HCT116 (cell line): Measurements from ENCODE around the gene MAP3K4. TPM values are rescaled to one million over a fixed set of nuclear protein-coding genes. Genes with fewer than 3 reads are reported as not detected.

ENCODE experiments used
- ATAC-seq: fragments of 200-7000 bp; cut with Tn5 transposase; 2 replicates; pipeline ENCODE4 v1.9.1; 2020; ENCODE audit warnings: mild to moderate bottlenecking, moderate library complexity
- BruUV-seq: library from RNA; stranded (reverse); fragments of 400-500 nt; replicated peaks from 2 replicates; lab custom pipeline; 2021; lab: Mats Ljungman, UMichigan
- CTCF ChIA-PET: fragments of 300-600 bp; sonication (Branson Sonifier 250); formaldehyde crosslinking; loops from one replicate; lab custom pipeline; 2021; ENCODE audit warnings: antibody characterized with exemption; lab: Charles Lee
- POLR2A ChIA-PET: fragments of 300-600, 350-600 bp; sonication (Branson Sonifier 250); formaldehyde crosslinking; loops from one replicate; lab custom pipeline; 2021; ENCODE audit warnings: antibody characterized with exemption; lab: Charles Lee
- RAD21 ChIA-PET, 2 experiments: fragments of 300-600 bp; sonication (Branson Sonifier 250); formaldehyde crosslinking; loops; one replicate each; lab custom pipeline; 2023; ENCODE audit warnings: low total read pairs in 2 of 2; ENCODE audit not compliant: uncharacterized antibody in 2 of 2, unreplicated experiment in 2 of 2, low non-redundant PET in 1 of 2; lab: Charles Lee
- DNase-seq: peaks from one replicate; pipeline ENCODE4 v3.0.0-alpha.2; 2010; ENCODE audit warnings: low read depth, low spot score
- H2AFZ ChIP-seq: fragments of 200-600 bp; shearing (Covaris generic), sonication (generic); 2 replicates; pipeline ENCODE4 v1.6.1; 2017; ENCODE audit warnings: low read depth, mixed run types, mixed read lengths, antibody characterized with exemption, low read length; ENCODE audit not compliant: poor library complexity, severe bottlenecking
- H3K27ac ChIP-seq: 2 replicates; pipeline ENCODE4 v1.5.1; 2012; ENCODE audit warnings: low read depth, low read length
- H3K27me3 ChIP-seq: fragments of 200-600 bp; sonication (generic); 2 replicates; pipeline ENCODE4 v1.6.1; 2016; ENCODE audit warnings: mixed run types, low read length, mixed read lengths; ENCODE audit not compliant: insufficient read depth
- H3K36me3 ChIP-seq, 2 experiments: fragments of 200-500 bp in 1 of 2; fragments of 200-600 bp in 1 of 2; sonication (Bioruptor generic) in 1 of 2; sonication (generic) in 1 of 2; 2 replicates each; pipeline versions ENCODE4 v1.5.1 to v1.6.1; 2014 to 2016; ENCODE audit warnings: low read length in 2 of 2, inconsistent platforms in 1 of 2, mixed read lengths in 1 of 2, mixed run types in 1 of 2; ENCODE audit not compliant: insufficient read depth in 2 of 2, control insufficient read depth in 1 of 2
- H3K4me1 ChIP-seq, 2 experiments: fragments of 200-600 bp in 1 of 2; sonication (generic) in 1 of 2; 2 replicates each; pipeline versions ENCODE4 v1.5.1 to v1.6.1; 2012 to 2017; ENCODE audit warnings: low read length in 2 of 2, inconsistent platforms in 1 of 2, mild to moderate bottlenecking in 1 of 2, mixed read lengths in 1 of 2, mixed run types in 1 of 2, moderate library complexity in 1 of 2; ENCODE audit not compliant: insufficient read depth in 2 of 2, control insufficient read depth in 1 of 2
- H3K4me2 ChIP-seq: fragments of 200-600 bp; sonication (generic); 2 replicates; pipeline ENCODE4 v1.6.1; 2017; ENCODE audit warnings: mixed run types, low read length, mixed read lengths
- H3K4me3 ChIP-seq, 2 experiments: fragments of 200-600 bp in 1 of 2; sonication (generic) in 1 of 2; replicated peaks in 1 of 2; 2 replicates each; pipeline ENCODE4 v1.5.1; 2011 to 2016; ENCODE audit warnings: low read length in 2 of 2, control low read depth in 1 of 2, low read depth in 1 of 2, mild to moderate bottlenecking in 1 of 2, mixed read lengths in 1 of 2, mixed run types in 1 of 2
- H3K79me2 ChIP-seq: fragments of 200-600 bp; sonication (generic); 2 replicates; pipeline ENCODE4 v1.6.1; 2017; ENCODE audit warnings: mild to moderate bottlenecking, mixed run types, low read length, moderate library complexity, mixed read lengths; ENCODE audit not compliant: insufficient read depth
- H3K9ac ChIP-seq: fragments of 200-600 bp; sonication (generic); 2 replicates; pipeline ENCODE4 v1.6.1; 2016; ENCODE audit warnings: low read length, mixed read lengths
- H3K9me2 ChIP-seq: fragments of 200-600 bp; sonication (generic), shearing (Covaris generic); 2 replicates; pipeline ENCODE4 v1.6.1; 2017; ENCODE audit warnings: mixed run types, mild to moderate bottlenecking, moderate library complexity; ENCODE audit not compliant: insufficient read depth
- H3K9me3 ChIP-seq, 2 experiments: fragments of 200-500 bp in 1 of 2; fragments of 200-600 bp in 1 of 2; sonication (Bioruptor generic) in 1 of 2; sonication (generic) in 1 of 2; 2 replicates each; pipeline ENCODE4 v1.6.1; 2014 to 2017; ENCODE audit warnings: low read length in 2 of 2, mixed read lengths in 2 of 2, inconsistent platforms in 1 of 2, low read depth in 1 of 2, mild to moderate bottlenecking in 1 of 2, mixed run types in 1 of 2, moderate library complexity in 1 of 2; ENCODE audit not compliant: control insufficient read depth in 1 of 2, insufficient read depth in 1 of 2
- H4K20me1 ChIP-seq: fragments of 200-600 bp; sonication (generic), shearing (Covaris generic); 2 replicates; pipeline ENCODE4 v1.6.1; 2017; ENCODE audit warnings: mixed run types, mild to moderate bottlenecking, moderate library complexity; ENCODE audit not compliant: insufficient read depth
- ATF3 ChIP-seq: IDR thresholded peaks from 2 replicates; pipeline ENCODE4 v1.6.1; 2012
- CEBPB ChIP-seq: IDR thresholded peaks from 2 replicates; pipeline ENCODE4 v1.6.1; 2012; ENCODE audit warnings: low read depth
- EGR1 ChIP-seq: IDR thresholded peaks from 2 replicates; pipeline ENCODE4 v1.6.1; 2012; ENCODE audit warnings: low read depth
- FOSL1 ChIP-seq: IDR thresholded peaks from 2 replicates; pipeline ENCODE4 v1.6.1; 2012; ENCODE audit warnings: low read depth
- JUND ChIP-seq: IDR thresholded peaks from 2 replicates; pipeline ENCODE4 v1.6.1; 2012
- RAD21 ChIP-seq: IDR thresholded peaks from 2 replicates; pipeline ENCODE4 v1.6.1; 2012; ENCODE audit warnings: low read depth, mild to moderate bottlenecking
- SP1 ChIP-seq: IDR thresholded peaks from 2 replicates; pipeline ENCODE4 v1.6.1; 2012; ENCODE audit warnings: low read depth
- ZBTB33 ChIP-seq: IDR thresholded peaks from 2 replicates; pipeline ENCODE4 v1.6.1; 2011; ENCODE audit warnings: mild to moderate bottlenecking, low read length, moderate library complexity; ENCODE audit not compliant: insufficient replicate concordance; ENCODE audit errors: extremely low read depth
- ZFX ChIP-seq: fragments of 450-650 bp; IDR thresholded peaks from 2 replicates; pipeline ENCODE4 v1.6.1; 2017
- intact Hi-C: fragments of 100-400 bp; cut with micrococcal nuclease; formaldehyde crosslinking; loops from 2 replicates; pipeline ENCODE4 v1.10.0; 2022
- total RNA-seq: library from RNA; stranded (reverse); gene quantifications from one replicate; pipeline ENCODE4 v1.2.1, GENCODE V29; 2021; ENCODE audit not compliant: unreplicated experiment

The MAP3K4 gene
- total RNA-seq, 1 experiment from 2014 or later = 46.5 TPM

GRCh38 chr6:161094955-161095354 is 103.4 kb downstream of the MAP3K4 start:
- Histone ChIP-seq H3K36me3 (peaks cover 3 to 43% of the 10 kb centered on the region in 2 experiments; a peak in 3 of 4 replicates), H3K4me2 (peak overlapping the region; percentile 25; the same call in 1 of the 2 replicates), H3K4me1 (peaks cover 0 to 7% of the 10 kb centered on the region in 2 experiments; a peak in 2 of 4 replicates), H3K27ac (no peak overlapping the region), H2AFZ (no peak overlapping the region), H3K9me3 (no peaks in the 10 kb centered on the region), H3K79me2 (no peaks in the 10 kb centered on the region), H3K4me3 (no peak overlapping the region), H3K9me2 (no peaks in the 10 kb centered on the region), H3K27me3 (no peaks in the 10 kb centered on the region), H3K9ac (no peak overlapping the region), H4K20me1 (0 out of 2 replicates have a peak, but pooled peaks cover 10% of the 10 kb centered on the region)
- DNase-seq (no peak), ATAC-seq (no peak)
- RAD21 ChIA-PET = no interaction called here
- intact Hi-C loops = loop anchor here (10.0 kb wide), 1 partner anchor 160 kb away; no protein-coding TSS in a partner anchor
- TF ChIP-seq JUND (peak; percentile 33; the same call in 1 of the 2 replicates), ZFX (no peak), EGR1 (no peak), RAD21 (0 out of 2 replicates have a peak, but pooled peaks have one; percentile 12), FOSL1 (peak; percentile 53; the same call in 1 of the 2 replicates), ZBTB33 (no peak), CEBPB (0 out of 2 replicates have a peak, but pooled peaks have one; percentile 12), SP1 (no peak), ATF3 (no peak)
- CTCF ChIA-PET = interaction anchor here (0.8 kb wide), 1 partner anchor 276 kb away, joined by 3 read pairs; no protein-coding TSS in a partner anchor
- no TSS peak for BruUV-seq
- POLR2A ChIA-PET = no interaction called here
